Activated CD8-positive, alpha-beta memory T cell treated with anti-CD3 and anti-CD28 coated beads, Interleukin-2, amount 50 U/mL, for 24 hours (primary cell): Measurements from ENCODE around the gene RAB30.

ENCODE experiments used
- DNase-seq: peaks from one replicate; pipeline ENCODE4 v3.0.0-alpha.2; 2020; ENCODE audit errors: extremely low read depth

The RAB30 gene

GRCh38 chr11:83070731-83071566 lies 748 bp downstream of the RAB30 start:
- DNase-seq, result no peak

- DNase-seq, result no peak
Measured at GRCh38 chr11:83070044-83070701, 1.5 kb downstream of the RAB30 start.

DNA sequence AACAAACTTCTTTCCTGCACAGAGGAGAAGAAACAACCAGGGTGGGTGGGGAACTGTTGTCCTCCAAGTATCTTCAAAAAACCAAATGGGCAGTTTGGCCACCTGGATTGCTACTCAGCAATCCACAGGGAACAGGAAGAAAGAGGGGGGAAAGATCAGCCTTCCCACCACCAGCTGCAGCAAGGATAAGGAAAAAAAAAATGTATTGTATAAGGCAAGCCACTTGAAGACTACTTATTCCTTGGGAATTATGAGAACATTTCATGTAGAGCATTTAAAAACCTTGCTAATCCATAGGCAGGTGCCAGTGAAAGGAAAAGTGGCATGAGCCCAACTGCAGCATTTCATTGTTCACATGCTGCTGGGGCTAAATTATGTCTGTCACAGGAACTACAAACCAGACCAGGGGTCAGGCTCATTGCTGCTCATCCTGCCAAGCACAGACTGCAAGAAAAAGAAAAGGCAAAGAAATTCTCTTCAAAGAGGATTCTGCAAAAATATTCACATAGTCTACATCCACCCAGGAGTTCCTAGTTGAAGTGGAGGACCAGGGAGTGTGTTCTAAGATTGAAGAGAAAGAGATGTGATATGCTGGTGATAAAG lies 2.2 kb downstream of the RAB30 start:
- no peak for DNase-seq

- no peak for DNase-seq
Measured at GRCh38 chr11:83068568-83068967, 3.1 kb downstream of the RAB30 start.

GRCh38 chr11:83064011-83064410 lies 7.7 kb downstream of the RAB30 start:
- no peak for DNase-seq

DNA sequence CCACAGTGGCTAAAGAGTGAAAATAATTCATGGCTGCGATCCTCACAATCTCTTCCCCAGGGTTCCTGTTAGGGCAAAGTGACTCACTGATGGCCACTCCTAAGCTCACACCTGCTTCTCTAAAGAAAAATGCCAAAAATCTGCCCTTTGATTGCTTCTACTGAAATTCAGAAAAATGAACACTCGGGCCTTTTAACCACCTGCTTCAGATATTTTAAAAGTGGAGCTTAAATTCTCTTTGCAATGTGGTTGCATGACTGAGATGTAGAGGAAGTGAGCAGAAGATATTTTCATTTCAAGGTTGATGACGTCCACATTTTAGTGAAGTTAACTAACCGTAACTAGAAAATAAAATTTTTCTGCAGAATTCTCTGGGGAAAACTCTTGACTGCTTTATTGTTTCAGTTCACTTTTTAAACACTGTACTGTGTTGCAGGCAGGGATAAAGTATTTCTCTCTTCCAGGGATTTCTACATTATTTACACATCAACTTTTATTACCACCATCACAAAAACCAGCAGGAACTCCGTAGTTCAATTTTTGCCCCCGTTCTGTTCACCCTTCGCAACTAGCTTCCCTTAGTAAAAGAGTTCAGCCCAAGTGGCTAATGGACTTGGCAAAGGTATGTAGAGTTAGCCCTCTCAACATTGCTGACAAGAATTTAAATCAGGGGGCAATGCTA lies 8.5 kb downstream of the RAB30 start:
- DNase-seq, result no peak

GRCh38 chr11:83061883-83062282 lies 9.8 kb downstream of the RAB30 start:
- no peak for DNase-seq

GRCh38 chr11:83060965-83061364 lies 10.7 kb downstream of the RAB30 start:
- DNase-seq, result no peak

DNA sequence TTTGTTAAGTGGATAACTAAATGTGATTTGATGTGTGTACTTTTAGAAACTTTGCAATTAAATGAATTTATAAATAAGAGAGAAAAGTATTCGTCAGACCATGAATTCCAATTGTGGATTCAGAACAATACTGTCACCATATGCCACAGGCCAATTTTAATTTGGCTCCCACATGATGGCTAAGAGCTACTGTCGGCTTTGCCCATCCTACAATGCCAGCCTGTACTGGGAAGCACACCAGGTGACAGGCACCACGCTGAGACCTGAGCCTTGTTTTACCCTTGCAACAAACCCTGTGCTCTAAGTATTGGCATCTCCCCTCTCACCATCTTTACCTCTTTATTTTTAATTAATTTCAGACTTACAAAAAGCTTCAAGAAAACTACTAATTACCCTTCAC lies 14.0 kb downstream of the RAB30 start:
- no peak for DNase-seq

DNA sequence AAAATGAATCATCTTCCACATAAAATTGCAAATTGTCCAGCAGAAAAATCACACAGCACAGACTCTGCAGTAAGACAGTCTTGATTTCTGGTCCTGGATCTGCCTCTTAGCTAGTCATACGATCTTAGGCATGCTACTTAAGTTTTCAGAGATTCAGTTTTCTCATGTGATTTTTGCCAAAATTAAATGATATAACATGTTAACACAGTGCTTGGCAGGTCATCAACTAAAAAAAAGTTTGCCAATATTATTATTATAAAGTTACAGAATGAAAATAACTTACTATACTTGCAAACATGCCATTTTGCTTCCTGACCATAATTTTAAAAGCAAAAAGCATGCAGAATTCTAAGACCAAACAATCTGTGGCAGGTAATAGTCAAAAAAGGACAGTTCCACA lies 15.1 kb downstream of the RAB30 start:
- DNase-seq, result no peak

- DNase-seq, result no peak
Measured at GRCh38 chr11:83056204-83056603, 15.5 kb downstream of the RAB30 start.

- DNase-seq, result no peak
Measured at GRCh38 chr11:83054904-83055380, 16.8 kb downstream of the RAB30 start.

- DNase-seq, result no peak
Measured at GRCh38 chr11:83054001-83054400, 17.7 kb downstream of the RAB30 start.

DNA sequence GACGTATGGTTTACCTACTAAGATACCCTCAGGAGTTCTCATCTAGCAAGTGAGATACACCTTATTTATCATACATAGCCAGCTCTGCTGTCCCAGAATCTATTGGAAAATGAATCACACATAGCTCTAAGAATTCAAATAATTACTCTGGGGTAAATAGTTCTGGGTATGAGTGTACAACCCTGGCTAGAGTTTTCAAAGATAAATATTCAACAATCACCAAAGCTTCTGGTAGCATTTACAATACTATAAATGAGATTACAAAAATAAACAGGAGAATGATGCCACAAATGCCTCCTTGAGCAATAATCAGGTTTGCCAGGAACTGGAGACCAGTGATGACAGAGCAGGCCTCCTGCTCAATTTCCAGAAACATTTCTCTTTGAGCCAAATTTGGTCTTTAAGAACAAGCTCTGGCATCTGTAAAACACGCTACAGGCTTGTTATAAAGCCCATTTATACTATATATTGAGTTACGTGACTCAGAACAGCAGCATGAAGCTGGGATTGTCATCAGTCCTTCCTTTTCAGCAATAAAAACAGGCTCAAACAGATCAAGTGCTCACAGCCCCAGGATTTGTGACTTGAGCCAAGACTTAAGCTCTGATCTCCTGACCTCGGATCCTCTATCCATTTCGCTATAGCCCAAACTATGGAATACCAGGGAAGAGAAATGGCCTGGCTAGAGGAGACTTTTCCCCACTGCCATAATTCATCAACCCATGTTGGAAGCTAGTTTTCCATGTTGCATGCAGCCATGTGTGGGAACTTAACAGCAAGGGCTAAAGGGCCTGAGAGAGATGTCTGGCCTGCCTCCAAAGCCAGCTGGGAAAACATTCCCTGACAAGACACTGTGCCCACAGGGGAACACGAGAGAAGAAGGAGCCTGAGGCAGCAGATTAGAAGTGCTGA lies 19.7 kb downstream of the RAB30 start:
- no peak for DNase-seq

GRCh38 chr11:83047515-83048225 lies 24.0 kb downstream of the RAB30 start:
- no peak for DNase-seq

DNA sequence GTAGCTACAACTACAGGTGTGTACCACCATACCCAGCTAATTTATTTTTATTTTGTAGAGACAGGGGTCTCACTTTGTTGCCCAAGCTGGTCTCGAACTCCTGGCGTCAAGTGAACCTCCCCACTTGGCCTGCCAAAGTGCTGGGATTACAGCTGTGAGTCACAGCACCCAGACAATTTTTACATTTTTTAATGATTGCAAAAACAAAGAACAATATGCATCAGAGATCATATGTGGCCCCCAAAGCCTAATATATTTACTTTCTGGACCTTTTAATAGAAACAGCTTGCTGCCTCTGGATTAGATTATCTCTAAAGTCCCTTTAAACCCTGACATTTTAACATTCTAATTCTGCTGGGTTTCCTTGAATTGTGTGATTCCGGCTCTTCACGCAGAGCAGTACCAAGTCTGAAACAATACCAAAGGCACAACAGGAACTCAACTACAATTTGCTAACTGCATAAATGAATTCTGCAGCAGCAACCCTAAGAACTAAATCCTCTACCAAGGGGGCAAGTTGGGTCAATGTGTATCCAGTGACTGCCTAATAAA lies 25.0 kb downstream of the RAB30 start:
- no peak for DNase-seq

DNA sequence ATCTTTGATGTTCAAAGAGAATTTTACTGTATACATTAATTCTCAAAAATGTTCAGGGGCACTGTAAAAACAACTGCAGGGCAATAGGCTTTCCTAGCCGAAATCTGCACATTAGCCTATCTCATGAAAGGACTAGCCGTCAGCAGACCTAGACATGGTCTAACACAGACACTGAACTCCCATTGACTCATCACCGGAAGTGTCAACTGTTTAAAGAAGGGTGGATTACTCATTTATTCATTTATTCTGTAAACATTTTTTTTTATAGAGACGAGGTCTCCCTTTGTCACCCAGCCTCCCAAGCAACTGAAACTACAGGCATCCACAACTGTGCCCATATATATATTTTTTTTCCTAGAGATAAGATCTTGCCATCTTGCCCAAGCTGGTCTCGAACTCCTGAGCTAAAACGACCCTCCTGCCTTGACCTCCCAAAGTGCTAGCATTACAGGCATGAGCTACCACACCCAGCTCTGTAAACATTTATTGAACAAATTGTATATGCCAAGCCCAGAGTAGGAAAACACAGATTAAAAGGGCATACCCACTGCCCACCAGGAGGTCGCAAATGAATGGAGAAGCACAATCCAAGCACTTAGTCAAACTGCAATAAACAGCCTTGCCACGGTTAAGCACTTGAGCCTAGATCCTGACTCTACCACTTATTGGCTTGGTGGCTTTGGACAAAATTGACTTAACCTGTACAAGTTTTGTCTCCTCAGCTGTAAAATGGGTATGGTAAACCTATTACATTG lies 26.6 kb downstream of the RAB30 start:
- DNase-seq, result no peak

DNA sequence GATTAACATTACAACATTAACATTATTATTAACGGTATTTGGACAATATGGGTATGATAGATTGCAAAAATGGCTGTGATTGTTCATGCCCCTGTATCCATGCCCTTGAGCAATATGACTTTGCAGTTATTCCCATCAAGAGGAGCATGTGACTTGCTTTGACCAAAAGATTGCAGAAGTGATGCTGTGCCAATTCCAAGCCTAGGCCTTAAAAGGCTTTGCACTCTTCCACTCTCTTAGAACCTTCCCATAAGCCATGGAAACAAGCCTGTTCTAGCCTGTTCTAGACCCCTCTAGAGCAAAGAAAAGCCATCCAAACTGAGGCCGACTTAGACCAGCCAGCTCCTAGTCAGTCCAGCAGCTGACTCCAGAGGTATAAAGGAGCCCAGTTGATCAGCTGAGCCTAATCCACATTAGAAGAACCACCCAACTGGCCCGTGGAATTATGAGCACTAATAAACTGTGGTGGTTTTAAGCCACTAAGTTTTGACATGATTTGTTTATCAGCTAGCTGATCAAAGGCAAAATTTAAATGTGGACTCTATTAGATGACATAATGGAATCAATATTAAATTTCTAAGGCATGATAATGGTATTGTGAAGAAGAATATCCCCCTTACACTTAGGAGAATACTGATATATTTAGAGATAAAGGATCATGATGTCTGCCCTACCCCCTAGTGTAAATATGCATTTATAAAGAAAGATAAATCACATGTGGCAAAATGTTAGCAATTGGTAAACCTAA lies 28.6 kb downstream of the RAB30 start:
- no peak for DNase-seq

DNA sequence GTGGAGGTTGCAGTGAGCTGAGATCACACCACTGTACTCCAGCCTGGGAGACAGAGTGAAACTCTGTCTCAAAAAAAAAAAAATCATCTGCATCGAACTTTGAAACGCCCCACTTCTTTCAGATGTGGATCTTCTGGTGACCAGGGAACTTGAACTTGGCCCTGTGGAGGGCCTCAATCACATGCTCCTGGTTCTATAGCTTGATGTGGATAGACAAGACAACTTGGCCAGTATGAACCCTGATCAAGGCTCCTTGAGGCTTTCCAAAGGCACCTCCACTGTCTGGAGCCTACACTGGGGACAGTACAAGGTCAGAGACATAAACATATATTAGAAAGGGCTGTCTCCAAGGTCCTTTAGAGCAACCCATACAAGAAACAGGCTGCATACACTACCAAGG lies 30.6 kb downstream of the RAB30 start:
- DNase-seq, result no peak
